Muscle layer of duodenum (tissue), 2 donors: ENCODE measurements around the gene TMEM214.

Experiments
- H3K27ac ChIP-seq: one replicate; pipeline ENCODE4 v1.7.0; 2013; ENCODE audit warnings: mild to moderate bottlenecking, low read length
- H3K27me3 ChIP-seq: one replicate; pipeline ENCODE4 v1.7.0; 2013; ENCODE audit warnings: low read depth, mild to moderate bottlenecking, control low read depth, low read length
- H3K36me3 ChIP-seq, 2 donors: one replicate each; pipeline ENCODE4 v1.7.0; 2013; ENCODE audit warnings: low read length in 2 of 2, control low read depth in 1 of 2, mild to moderate bottlenecking in 1 of 2; ENCODE audit not compliant: insufficient read depth in 2 of 2, control insufficient read depth in 1 of 2
- H3K4me1 ChIP-seq, 2 donors: one replicate each; pipeline ENCODE4 v1.7.0; 2013; ENCODE audit warnings: low read length in 2 of 2, mild to moderate bottlenecking in 2 of 2, control low read depth in 1 of 2, moderate library complexity in 1 of 2; ENCODE audit not compliant: insufficient read depth in 2 of 2, control insufficient read depth in 1 of 2
- H3K4me3 ChIP-seq, 2 donors: one replicate each; pipeline ENCODE4 v1.7.0; 2013; ENCODE audit warnings: low read length in 2 of 2, low read depth in 1 of 2, mild to moderate bottlenecking in 1 of 2
- H3K9me3 ChIP-seq, 2 donors: one replicate each; pipeline ENCODE4 v1.7.0; 2013; ENCODE audit warnings: low read length in 2 of 2, control low read depth in 1 of 2, mild to moderate bottlenecking in 1 of 2; ENCODE audit not compliant: control insufficient read depth in 1 of 2
- donor health status: healthy.

The TMEM214 gene

GRCh38 chr2:27025281-27025800 lies 7.4 kb upstream of the TMEM214 start:
- peaks cover under 1 to 4% of the 10 kb centered on the region in 2 donors for H3K4me1 ChIP-seq
- H3K27me3 ChIP-seq = no peaks in the 10 kb centered on the region
- H3K4me3 ChIP-seq = no peak overlapping the region
- peaks cover 14 to 40% of the 10 kb centered on the region in 2 donors for H3K36me3 ChIP-seq
- H3K27ac ChIP-seq = no peak overlapping the region
- H3K9me3 ChIP-seq = no peaks in the 10 kb centered on the region

- Histone ChIP-seq H3K27ac (no peak overlapping the region), H3K36me3 (peaks cover 14 to 40% of the 10 kb centered on the region in 2 donors), H3K9me3 (no peaks in the 10 kb centered on the region), H3K4me3 (no peak overlapping the region), H3K27me3 (no peaks in the 10 kb centered on the region), H3K4me1 (no peaks in the 10 kb centered on the region)
Observed at GRCh38 chr2:27025861-27026851, 6.6 kb upstream of the TMEM214 start.

- Histone ChIP-seq H3K9me3 (no peaks in the 10 kb centered on the region), H3K27me3 (no peaks in the 10 kb centered on the region), H3K4me1 (no peaks in the 10 kb centered on the region), H3K27ac (no peak overlapping the region), H3K36me3 (peaks cover 14 to 40% of the 10 kb centered on the region in 2 donors), H3K4me3 (no peak overlapping the region)
Observed at GRCh38 chr2:27027211-27027651, 5.5 kb upstream of the TMEM214 start.

- Histone ChIP-seq H3K4me1 (peaks cover 4 to 7% of the 10 kb centered on the region in 2 donors), H3K27me3 (no peaks in the 10 kb centered on the region), H3K36me3 (peaks cover 9 to 28% of the 10 kb centered on the region in 2 donors), H3K4me3 (no peak overlapping the region), H3K9me3 (no peaks in the 10 kb centered on the region), H3K27ac (no peak overlapping the region)
Observed at GRCh38 chr2:27029051-27029450, 3.7 kb upstream of the TMEM214 start.

- Histone ChIP-seq H3K27ac (peak overlapping the region; percentile 82), H3K36me3 (peaks cover 34 to 35% of the 10 kb centered on the region in 2 donors), H3K4me3 (peak overlapping the region; percentile 84 to 86), H3K27me3 (no peaks in the 10 kb centered on the region), H3K9me3 (no peaks in the 10 kb centered on the region), H3K4me1 (peaks cover 8 to 16% of the 10 kb centered on the region in 2 donors)
Observed at GRCh38 chr2:27033253-27033852, 588 bp downstream of the TMEM214 start.

GRCh38 chr2:27038012-27038411 lies 5.2 kb downstream of the TMEM214 start:
- Histone ChIP-seq H3K4me1 (peaks cover 8 to 16% of the 10 kb centered on the region in 2 donors), H3K4me3 (no peak overlapping the region), H3K9me3 (no peaks in the 10 kb centered on the region), H3K36me3 (peaks cover 67 to 70% of the 10 kb centered on the region in 2 donors), H3K27ac (no peak overlapping the region), H3K27me3 (no peaks in the 10 kb centered on the region)

DNA sequence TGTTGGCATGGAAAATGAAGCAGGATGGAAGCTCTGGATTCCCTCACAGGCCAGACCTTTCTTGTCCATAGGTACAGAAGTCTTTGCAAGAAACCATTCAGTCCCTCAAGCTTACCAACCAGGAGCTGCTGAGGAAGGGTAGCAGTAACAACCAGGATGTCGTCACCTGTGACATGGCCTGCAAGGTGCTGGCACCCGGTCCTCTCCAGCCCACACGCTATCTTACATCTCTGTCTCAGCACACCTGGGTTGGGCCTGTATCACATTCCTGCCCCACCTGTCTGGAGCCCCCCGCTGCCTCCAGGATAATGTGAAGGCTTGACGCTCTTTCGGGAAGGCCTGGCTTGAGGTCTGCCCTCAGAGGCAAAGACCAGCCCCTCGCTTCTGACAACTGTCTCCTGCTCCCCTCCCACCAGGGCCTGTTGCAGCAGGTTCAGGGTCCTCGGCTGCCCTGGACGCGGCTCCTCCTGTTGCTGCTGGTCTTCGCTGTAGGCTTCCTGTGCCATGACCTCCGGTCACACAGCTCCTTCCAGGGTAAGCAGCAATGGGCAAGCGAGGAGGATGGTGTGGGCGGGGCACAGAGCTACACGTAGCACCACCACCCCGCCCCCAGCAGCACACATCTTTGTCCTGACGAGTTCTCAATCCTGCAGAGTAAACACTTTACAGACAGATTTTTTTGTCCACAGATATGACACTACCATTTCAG lies 6.0 kb downstream of the TMEM214 start:
- Histone ChIP-seq H3K9me3 (no peaks in the 10 kb centered on the region), H3K27me3 (no peaks in the 10 kb centered on the region), H3K4me1 (peaks cover 6 to 12% of the 10 kb centered on the region in 2 donors), H3K4me3 (no peak overlapping the region), H3K36me3 (peaks cover 67 to 70% of the 10 kb centered on the region in 2 donors), H3K27ac (no peak overlapping the region)

DNA sequence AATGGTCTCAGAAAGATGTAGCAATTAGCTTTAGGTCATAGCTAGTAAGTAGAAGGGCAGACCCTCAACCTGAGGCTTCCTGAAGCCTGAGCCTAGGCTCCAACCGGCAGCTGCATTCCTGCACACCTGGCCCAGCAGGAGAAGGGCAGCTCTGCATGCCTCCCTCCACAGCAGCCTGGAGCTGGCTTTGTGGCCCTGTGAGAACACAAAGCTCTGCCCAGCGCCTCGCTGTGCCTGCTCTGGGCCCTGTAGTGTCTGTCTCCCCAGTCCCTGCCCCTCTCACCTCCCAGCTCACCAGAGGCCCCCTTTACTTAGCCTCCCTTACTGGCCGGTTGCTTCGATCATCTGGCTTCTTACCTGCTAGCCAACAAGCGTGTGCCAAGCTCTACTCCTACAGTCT lies 6.7 kb downstream of the TMEM214 start:
- peaks cover 67 to 70% of the 10 kb centered on the region in 2 donors for H3K36me3 ChIP-seq
- no peaks in the 10 kb centered on the region for H3K9me3 ChIP-seq
- peaks cover 0 to 6% of the 10 kb centered on the region in 2 donors for H3K4me1 ChIP-seq
- no peaks in the 10 kb centered on the region for H3K27me3 ChIP-seq
- H3K27ac ChIP-seq = no peak overlapping the region
- H3K4me3 ChIP-seq = no peak overlapping the region

DNA sequence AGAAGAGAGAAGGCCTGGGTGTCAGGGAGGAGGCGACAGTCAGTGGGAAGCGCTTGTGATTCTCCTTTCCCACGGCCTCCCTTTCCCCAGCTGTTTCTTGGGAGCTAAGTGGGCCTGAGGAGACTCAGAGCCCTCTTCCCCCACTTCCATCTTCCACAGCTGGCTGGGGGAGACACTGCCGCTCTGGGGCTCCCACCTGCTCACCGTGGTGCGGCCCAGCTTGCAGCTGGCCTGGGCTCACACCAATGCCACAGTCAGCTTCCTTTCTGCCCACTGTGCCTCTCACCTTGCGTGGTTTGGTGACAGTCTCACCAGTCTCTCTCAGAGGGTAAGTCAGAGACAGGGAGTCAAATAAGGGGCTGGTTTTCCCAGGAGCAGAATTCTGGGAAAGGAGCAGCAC lies 7.1 kb downstream of the TMEM214 start:
- H3K27me3 ChIP-seq = no peaks in the 10 kb centered on the region
- H3K4me3 ChIP-seq = no peak overlapping the region
- peaks cover 67 to 69% of the 10 kb centered on the region in 2 donors for H3K36me3 ChIP-seq
- no peaks in the 10 kb centered on the region for H3K9me3 ChIP-seq
- H3K27ac ChIP-seq = no peak overlapping the region
- H3K4me1 ChIP-seq = peaks cover 0 to 3% of the 10 kb centered on the region in 2 donors

DNA sequence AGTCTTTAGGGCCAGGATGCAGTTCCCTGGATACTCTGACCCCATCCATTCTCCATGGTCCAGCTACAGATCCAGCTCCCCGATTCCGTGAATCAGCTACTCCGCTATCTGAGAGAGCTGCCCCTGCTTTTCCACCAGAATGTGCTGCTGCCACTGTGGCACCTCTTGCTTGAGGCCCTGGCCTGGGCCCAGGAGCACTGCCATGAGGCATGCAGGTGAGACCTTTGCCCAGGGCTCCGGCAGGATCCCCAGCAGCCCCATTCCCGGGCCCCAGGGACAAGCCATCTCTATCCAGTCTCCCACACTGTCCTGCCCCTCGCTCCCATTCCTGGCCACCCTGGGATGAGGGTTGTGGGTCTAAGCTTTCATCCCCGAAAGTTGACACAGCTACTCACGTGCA lies 7.5 kb downstream of the TMEM214 start:
- no peaks in the 10 kb centered on the region for H3K9me3 ChIP-seq
- no peaks in the 10 kb centered on the region for H3K27me3 ChIP-seq
- no peaks in the 10 kb centered on the region for H3K4me1 ChIP-seq
- H3K36me3 ChIP-seq = peaks cover 64 to 65% of the 10 kb centered on the region in 2 donors
- no peak overlapping the region for H3K4me3 ChIP-seq
- no peak overlapping the region for H3K27ac ChIP-seq

DNA sequence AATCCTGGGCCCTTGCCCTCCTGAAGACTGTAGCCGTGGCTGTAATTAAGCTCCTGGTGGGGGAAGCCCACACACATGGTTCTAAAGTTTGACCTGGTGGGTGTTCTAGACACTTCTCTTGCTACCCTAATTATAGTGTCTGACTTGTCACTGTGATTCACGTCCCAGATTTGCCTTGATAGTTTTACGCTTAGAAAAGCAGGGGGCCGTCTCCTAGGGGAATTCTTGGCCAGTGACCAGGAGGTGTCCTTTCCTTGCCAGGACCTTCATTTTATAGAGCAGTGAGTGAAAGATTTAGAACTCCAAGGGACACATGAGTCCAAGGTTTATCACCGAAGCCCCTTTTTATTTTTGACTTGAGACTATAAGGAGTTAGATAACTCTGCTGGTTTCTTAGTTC lies 9.0 kb downstream of the TMEM214 start:
- no peak overlapping the region for H3K27ac ChIP-seq
- H3K9me3 ChIP-seq = no peaks in the 10 kb centered on the region
- no peak overlapping the region for H3K4me3 ChIP-seq
- H3K27me3 ChIP-seq = no peaks in the 10 kb centered on the region
- H3K4me1 ChIP-seq = no peaks in the 10 kb centered on the region
- H3K36me3 ChIP-seq = peaks cover 49 to 50% of the 10 kb centered on the region in 2 donors
